HG02973 (cell line): Measurements from ENCODE around the gene STX16.

ENCODE experiments used
- ATAC-seq: cut with Tn5 transposase; IDR thresholded peaks from one replicate; pipeline ENCODE4 v1.9.1; 2021; ENCODE audit warnings: moderate library complexity; ENCODE audit not compliant: unreplicated experiment

The STX16 gene

GRCh38 chr20:58650776-58651558 is at the start of gene STX16:
Gene STX16 (plus strand): TSS chr20:58651283. CDS start chr20:58652007, 724 bp downstream.
- ATAC-seq = peak; percentile 63

- no peak for ATAC-seq
Observed at GRCh38 chr20:58602124-58602523, 49.0 kb upstream of the STX16 start.

- ATAC-seq = no peak
Observed at GRCh38 chr20:58603721-58604120, 47.4 kb upstream of the STX16 start.

GRCh38 chr20:58604128-58604881 is 46.8 kb upstream of the STX16 start:
- ATAC-seq = no peak

- ATAC-seq = no peak
Observed at GRCh38 chr20:58605292-58606065, 45.6 kb upstream of the STX16 start.

GRCh38 chr20:58606184-58606583 is 44.9 kb upstream of the STX16 start:
- ATAC-seq = no peak

GRCh38 chr20:58608096-58608840 is 42.8 kb upstream of the STX16 start:
- ATAC-seq = no peak

- no peak for ATAC-seq
Observed at GRCh38 chr20:58609026-58609425, 42.1 kb upstream of the STX16 start.

- no peak for ATAC-seq
Observed at GRCh38 chr20:58610071-58610800, 40.8 kb upstream of the STX16 start.

GRCh38 chr20:58610811-58611210 is 40.3 kb upstream of the STX16 start:
- ATAC-seq = no peak

- no peak for ATAC-seq
Observed at GRCh38 chr20:58611236-58612030, 39.6 kb upstream of the STX16 start.

GRCh38 chr20:58612121-58612691 is 38.9 kb upstream of the STX16 start:
- ATAC-seq = no peak

GRCh38 chr20:58613061-58613854 is 37.8 kb upstream of the STX16 start:
- ATAC-seq = no peak

GRCh38 chr20:58614366-58614765 is 36.7 kb upstream of the STX16 start:
- ATAC-seq = no peak

- ATAC-seq = no peak
Observed at GRCh38 chr20:58614984-58615760, 35.9 kb upstream of the STX16 start.

- ATAC-seq = no peak
Observed at GRCh38 chr20:58616411-58616810, 34.7 kb upstream of the STX16 start.

GRCh38 chr20:58617158-58617557 is 33.9 kb upstream of the STX16 start:
- no peak for ATAC-seq
